Choroid plexus epithelial cell (primary cell): ENCODE measurements around the gene POLE.

ENCODE experiments used
- DNase-seq: peaks from one replicate; pipeline ENCODE4 v3.0.0-alpha.2; 2010; ENCODE audit warnings: low read depth
- H3K4me3 ChIP-seq: 2 replicates; pipeline ENCODE4 v1.5.1; 2011; ENCODE audit warnings: low read depth, mild to moderate bottlenecking, control low read depth, low read length, moderate library complexity
- TF ChIP-seq, protein P1 (sequence below): conservative IDR thresholded peaks from 2 replicates; pipeline ENCODE4 v1.5.1; 2011; ENCODE audit warnings: low read depth, mild to moderate bottlenecking, control low read depth, inconsistent platforms, low read length, moderate library complexity

POLE gene

DNA sequence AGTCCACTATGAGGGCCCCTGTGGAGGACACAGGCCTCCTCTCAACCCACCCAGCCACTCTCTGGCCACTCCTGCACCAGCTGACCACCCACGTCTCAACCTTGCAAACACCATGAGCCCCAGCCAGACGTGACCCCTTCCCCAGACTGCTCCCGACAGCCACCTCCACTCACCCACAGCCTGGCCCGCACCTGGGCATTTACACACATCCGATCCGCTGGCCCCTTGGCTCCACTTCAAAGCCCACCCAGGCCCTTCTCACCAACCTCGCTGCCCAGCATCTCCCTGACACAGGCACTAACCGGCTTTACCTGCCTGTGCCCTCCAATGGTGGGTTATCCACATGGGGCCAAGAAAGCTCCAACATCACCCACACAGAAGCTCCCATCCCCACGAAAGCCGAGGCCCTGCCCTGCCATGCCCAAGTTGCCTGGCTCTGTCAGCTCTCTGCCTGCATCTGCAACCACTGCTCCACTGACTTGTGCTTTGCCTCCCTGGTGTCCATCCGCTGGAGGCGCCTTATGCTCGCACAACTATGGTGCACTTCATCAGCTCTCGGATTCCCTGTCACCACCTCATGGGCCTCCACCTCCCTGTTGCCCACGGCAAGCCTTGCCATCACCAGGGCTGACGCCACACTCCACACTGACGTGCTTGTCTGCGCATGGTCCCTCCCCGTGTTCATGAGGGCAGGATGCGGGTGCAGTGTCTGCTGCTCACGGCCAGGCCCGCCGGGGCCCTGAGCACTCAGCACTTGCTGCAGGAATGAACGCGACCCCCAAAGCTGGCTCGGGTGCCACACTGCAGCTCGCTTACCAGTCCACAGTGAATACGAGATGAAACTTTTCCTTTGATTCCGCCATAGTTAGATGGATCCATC is 51.8 kb downstream of the POLE start:
- TF ChIP-seq, protein P1, sequence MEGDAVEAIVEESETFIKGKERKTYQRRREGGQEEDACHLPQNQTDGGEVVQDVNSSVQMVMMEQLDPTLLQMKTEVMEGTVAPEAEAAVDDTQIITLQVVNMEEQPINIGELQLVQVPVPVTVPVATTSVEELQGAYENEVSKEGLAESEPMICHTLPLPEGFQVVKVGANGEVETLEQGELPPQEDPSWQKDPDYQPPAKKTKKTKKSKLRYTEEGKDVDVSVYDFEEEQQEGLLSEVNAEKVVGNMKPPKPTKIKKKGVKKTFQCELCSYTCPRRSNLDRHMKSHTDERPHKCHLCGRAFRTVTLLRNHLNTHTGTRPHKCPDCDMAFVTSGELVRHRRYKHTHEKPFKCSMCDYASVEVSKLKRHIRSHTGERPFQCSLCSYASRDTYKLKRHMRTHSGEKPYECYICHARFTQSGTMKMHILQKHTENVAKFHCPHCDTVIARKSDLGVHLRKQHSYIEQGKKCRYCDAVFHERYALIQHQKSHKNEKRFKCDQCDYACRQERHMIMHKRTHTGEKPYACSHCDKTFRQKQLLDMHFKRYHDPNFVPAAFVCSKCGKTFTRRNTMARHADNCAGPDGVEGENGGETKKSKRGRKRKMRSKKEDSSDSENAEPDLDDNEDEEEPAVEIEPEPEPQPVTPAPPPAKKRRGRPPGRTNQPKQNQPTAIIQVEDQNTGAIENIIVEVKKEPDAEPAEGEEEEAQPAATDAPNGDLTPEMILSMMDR = no peak
- DNase-seq = no peak
- H3K4me3 ChIP-seq = no peak overlapping the region

DNA sequence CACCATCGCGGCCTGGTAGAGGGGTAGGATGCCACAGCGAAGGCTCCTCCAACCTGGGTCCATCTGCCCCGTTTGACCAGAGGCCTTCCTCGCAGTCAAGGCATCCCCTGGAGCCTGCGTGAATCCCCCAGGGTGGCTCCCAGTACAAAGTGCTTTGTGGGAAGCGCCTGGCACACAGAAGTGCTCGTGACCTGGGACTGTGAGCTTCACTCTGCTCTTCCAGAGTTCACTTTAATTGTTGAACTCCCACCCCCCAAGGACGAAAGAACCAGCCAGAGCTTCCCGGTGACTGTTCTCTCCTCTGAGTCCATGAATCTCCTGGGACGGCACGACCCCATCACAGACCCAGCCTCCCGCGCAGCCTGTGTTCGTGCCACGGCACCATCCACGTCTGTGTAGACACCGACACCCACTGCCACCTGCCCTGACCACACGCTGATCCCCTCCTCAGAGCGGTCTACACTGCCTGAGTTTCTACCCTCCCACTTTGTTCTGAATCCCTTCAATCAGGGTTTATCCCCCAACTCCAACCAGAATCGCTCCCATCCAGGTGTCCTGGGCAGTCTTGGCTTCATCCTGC is 52.6 kb downstream of the POLE start:
- no peak overlapping the region for H3K4me3 ChIP-seq
- TF ChIP-seq, protein P1 = no peak
- DNase-seq = no peak

- TF ChIP-seq, protein P1 = no peak
- no peak for DNase-seq
- H3K4me3 ChIP-seq = no peak overlapping the region
Measured at GRCh38 chr12:132633901-132634300, 53.2 kb downstream of the POLE start.

DNA sequence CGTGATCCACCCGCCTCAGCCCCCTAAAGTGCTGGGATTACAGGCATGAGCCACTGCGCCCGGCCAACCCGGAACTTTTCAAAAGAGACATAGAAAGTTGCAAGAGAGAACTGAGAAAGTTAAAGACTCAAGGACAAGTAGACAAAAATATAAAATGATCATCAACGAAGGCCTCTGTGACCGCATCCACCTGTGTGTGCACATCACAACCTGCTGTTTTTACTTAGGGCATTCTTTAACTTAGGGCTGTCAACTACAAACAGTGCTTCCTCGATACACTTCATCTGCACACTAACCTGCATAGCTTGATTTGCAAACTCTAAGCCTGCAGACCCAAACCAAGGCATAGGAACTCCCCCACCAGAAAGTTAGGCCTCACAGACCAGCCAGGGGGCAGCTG is 53.7 kb downstream of the POLE start:
- TF ChIP-seq, protein P1 = no peak
- H3K4me3 ChIP-seq = no peak overlapping the region
- DNase-seq = no peak

- DNase-seq = no peak
- no peak overlapping the region for H3K4me3 ChIP-seq
- TF ChIP-seq, protein P1 = no peak
Measured at GRCh38 chr12:132632521-132633228, 54.5 kb downstream of the POLE start.

GRCh38 chr12:132631666-132632065 is 55.5 kb downstream of the POLE start:
- H3K4me3 ChIP-seq = no peak overlapping the region
- no peak for DNase-seq
- TF ChIP-seq, protein P1 = no peak
